AG04449 (cell line): ENCODE measurements around the gene BTF3.
A peak's percentile ranks its signal among the peaks of the same experiment; 100 is the strongest.

Source experiments
- CTCF ChIA-PET: fragments of 350-600 bp; formaldehyde crosslinking; extraction: SDS; loops from one replicate; lab custom pipeline; 2021; ENCODE audit warnings: antibody characterized with exemption; lab: Yijun Ruan, JAX
- POLR2A ChIA-PET: fragments of 400-600, 350-600 bp; formaldehyde crosslinking; extraction: SDS; loops from one replicate; lab custom pipeline; 2020; ENCODE audit warnings: antibody characterized with exemption, inconsistent platforms; lab: Yijun Ruan, JAX
- DNase-seq: peaks from one replicate; pipeline ENCODE4 v3.0.0-alpha.2; 2010; ENCODE audit warnings: low read depth, low spot score
- H3K4me3 ChIP-seq: 2 replicates; pipeline ENCODE4 v1.5.1; 2011; ENCODE audit warnings: low read depth, mild to moderate bottlenecking, control low read depth, low read length
- TF ChIP-seq, protein P1 (sequence below): IDR thresholded peaks from one replicate; pipeline ENCODE4 v1.5.1; 2011; ENCODE audit warnings: mild to moderate bottlenecking, moderate library complexity, low read length, control low read depth, inconsistent platforms; ENCODE audit not compliant: insufficient read depth; ENCODE audit errors: missing control alignments

BTF3 gene

DNA sequence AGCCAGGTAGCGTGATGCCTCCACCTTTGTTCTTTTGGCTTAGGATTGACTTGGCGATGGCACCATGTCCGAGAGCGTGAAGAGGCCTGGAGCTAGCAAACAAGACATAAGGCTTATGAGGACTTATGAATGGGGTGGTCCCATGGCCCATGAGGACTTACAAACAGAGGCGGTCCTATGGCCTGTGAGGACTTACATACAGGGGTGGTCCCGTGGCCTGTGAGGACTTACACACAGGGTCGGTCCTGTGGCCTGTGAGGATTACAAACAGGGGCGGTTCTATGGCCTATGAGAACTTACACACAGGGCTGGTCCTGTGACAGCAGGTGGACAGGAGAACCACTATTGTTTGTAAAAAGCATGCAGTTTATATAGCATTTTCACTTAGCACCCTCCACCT lies 28.4 kb upstream of the BTF3 start:
- CTCF ChIA-PET, result interaction anchor here (2.0 kb wide), 1 partner anchor 16 kb away, joined by 6 read pairs; no protein-coding TSS in a partner anchor
- TF ChIP-seq, protein P1, sequence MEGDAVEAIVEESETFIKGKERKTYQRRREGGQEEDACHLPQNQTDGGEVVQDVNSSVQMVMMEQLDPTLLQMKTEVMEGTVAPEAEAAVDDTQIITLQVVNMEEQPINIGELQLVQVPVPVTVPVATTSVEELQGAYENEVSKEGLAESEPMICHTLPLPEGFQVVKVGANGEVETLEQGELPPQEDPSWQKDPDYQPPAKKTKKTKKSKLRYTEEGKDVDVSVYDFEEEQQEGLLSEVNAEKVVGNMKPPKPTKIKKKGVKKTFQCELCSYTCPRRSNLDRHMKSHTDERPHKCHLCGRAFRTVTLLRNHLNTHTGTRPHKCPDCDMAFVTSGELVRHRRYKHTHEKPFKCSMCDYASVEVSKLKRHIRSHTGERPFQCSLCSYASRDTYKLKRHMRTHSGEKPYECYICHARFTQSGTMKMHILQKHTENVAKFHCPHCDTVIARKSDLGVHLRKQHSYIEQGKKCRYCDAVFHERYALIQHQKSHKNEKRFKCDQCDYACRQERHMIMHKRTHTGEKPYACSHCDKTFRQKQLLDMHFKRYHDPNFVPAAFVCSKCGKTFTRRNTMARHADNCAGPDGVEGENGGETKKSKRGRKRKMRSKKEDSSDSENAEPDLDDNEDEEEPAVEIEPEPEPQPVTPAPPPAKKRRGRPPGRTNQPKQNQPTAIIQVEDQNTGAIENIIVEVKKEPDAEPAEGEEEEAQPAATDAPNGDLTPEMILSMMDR, result no peak
- DNase-seq, result no peak
- H3K4me3 ChIP-seq, result no peak overlapping the region
- POLR2A ChIA-PET, result no interaction called here

DNA sequence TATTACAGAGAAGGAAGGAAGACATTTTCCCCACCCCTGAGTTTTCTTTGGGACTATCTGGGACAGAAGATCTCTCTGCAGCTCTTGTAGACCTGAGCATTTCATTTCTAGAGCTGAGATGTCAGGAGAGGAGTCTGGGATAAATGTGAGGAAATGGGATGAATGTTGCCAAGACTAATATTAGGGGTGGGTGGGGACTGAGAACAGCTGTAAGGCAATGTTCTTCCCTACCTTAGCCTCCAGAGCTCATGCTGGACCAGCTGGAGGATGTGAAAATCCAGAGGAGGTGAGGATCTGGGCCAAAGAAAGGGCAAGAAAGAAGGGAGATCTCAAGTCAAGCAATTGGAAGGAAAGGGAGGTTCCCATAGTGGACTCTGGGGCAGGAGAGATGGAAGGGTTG lies 26.6 kb upstream of the BTF3 start:
- TF ChIP-seq, protein P1, result no peak
- ChIA-PET POLR2A (no interaction called here), CTCF (interaction anchor here (0.9 to 2.6 kb wide), 6 partner anchors 9 to 169 kb away, joined by 3 to 10 read pairs (median 4); no protein-coding TSS in a partner anchor)
- DNase-seq, result no peak
- no peak overlapping the region for H3K4me3 ChIP-seq

DNA sequence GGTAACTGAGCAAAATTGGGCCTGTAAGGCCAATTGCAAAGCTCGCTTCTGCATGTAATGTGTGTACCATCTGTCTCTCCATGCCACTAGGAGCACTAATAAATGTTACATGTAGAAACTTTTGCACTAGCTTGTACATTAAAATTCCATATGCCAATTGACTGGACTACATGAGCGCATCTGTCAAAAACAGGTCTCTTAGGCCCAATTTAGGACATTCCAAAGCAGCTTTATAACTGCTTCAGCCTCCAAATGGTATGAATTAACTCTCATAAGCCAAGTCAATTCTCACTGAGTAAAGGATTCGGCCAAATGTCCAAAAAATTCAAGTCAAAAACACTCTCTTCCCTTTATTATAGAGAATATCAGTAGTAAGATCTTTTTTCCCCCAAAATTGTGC lies 26.1 kb upstream of the BTF3 start:
- CTCF ChIA-PET, result interaction anchor here (0.7 to 2.6 kb wide), 6 partner anchors 9 to 170 kb away, joined by 3 to 10 read pairs (median 4); no protein-coding TSS in a partner anchor
- DNase-seq, result no peak
- POLR2A ChIA-PET, result no interaction called here
- TF ChIP-seq, protein P1, result no peak
- H3K4me3 ChIP-seq, result no peak overlapping the region

DNA sequence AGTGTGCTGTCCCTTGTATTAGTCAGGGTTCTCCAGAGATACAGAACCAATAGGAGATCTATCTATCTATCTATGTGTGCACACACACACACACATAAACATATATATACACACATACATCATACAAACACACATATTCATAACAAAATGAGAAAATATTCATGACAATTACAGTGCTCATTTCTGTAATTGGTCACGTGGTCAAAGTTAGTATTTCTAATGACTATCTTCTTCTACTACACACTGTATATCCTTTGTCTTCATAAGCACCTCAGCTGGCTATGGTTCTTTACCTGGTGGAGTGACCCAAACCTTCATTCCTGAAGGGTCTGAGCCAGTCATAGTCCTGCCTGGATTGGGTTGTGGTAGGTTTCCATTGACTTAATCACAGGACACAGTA lies 17.7 kb upstream of the BTF3 start:
- CTCF ChIA-PET, result interaction anchor here (1.0 to 1.7 kb wide), 4 partner anchors 20 to 29 kb away, joined by 3 to 5 read pairs (median 4); no protein-coding TSS in a partner anchor
- H3K4me3 ChIP-seq, result no peak overlapping the region
- TF ChIP-seq, protein P1, result no peak
- POLR2A ChIA-PET, result no interaction called here
- DNase-seq, result no peak

DNA sequence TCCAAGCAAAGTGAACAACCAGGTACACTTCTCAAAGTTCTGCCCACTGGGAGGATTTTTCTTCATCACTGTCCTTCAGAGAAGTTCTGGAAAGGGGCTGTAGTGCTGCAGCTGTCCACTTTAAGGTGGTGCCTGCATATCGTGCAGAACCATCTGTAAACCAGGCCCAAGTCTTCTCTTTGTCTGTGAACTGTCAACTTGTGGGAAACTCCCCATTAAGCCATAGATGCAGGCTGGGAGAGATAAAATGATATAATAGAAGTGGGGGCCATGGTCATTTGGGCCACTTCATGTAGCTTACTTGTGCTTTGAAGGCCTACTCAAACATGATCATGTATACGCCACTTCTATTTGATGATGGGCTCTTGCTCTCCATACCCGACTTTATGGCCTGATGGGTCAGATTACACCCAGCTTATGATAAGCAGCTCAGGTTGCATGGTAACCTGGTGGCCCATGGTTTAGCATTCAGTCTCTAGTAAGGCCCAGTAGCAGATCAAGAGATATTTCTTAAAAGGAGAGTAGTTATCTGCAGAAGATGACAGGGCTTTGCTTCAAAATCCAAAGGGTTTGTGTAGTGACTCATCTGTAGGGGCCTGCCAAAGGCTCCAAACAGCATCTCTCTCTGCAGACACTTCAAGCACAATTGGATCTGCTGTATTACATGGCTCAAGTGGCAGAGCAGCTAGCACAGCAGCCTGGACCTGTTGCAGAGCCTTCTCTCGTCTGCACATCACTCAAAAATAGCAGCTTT lies 15.7 kb upstream of the BTF3 start:
- ChIA-PET POLR2A (interaction anchor here (0.7 to 1.0 kb wide), 2 partner anchors 16 to 34 kb away, joined by 3 to 4 read pairs; no protein-coding TSS in a partner anchor), CTCF (interaction anchor here (0.7 to 3.2 kb wide), 5 partner anchors 10 to 267 kb away, joined by 3 to 15 read pairs (median 3); partner anchors contain the start of gene BTF3)
- TF ChIP-seq, protein P1, result no peak
- peak; percentile 50 for DNase-seq
- H3K4me3 ChIP-seq, result no peak overlapping the region

DNA sequence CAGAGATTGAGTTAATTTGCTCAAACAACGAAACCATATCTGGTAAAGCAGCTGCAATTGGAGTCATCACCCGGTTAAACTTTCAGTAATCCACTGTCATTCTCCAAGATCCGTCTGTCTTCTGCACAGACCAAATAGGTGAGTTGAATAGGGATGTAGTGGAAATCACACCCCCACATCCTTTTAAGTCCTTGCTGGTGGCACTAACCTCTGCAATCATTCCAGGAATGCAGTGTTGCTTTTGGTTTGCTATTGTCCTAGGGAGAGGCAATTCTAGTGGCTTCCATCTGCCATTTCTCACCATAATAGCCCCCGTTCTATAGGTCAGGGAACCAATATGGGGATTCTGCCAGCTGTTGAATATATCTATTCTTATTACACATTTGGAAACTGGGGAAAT lies 14.6 kb upstream of the BTF3 start:
- TF ChIP-seq, protein P1, result no peak
- ChIA-PET CTCF (interaction anchor here (1.2 to 3.2 kb wide), 2 partner anchors 13 to 29 kb away, joined by 4 to 15 read pairs; partner anchors contain the start of gene BTF3), POLR2A (no interaction called here)
- no peak for DNase-seq
- no peak overlapping the region for H3K4me3 ChIP-seq
